ENCODE measurements around the gene ZNF774. TPM values are rescaled to one million over a fixed set of nuclear protein-coding genes. Genes with fewer than 3 reads are reported as not detected.
"Not testable (repeated sequence)": the region's sequence is repeated elsewhere in the genome, so short reads cannot be mapped to it uniquely, and the experiment has no call there.

Gene ZNF774
- polyA plus RNA-seq (2014; cell fraction: cytosol; rRNA removed) = 3.4 and 3.6 TPM in 2 replicates
- 1.3 and 7.0 TPM in 2 replicates for polyA plus RNA-seq (2014; cell fraction: nucleus; rRNA removed)

DNA sequence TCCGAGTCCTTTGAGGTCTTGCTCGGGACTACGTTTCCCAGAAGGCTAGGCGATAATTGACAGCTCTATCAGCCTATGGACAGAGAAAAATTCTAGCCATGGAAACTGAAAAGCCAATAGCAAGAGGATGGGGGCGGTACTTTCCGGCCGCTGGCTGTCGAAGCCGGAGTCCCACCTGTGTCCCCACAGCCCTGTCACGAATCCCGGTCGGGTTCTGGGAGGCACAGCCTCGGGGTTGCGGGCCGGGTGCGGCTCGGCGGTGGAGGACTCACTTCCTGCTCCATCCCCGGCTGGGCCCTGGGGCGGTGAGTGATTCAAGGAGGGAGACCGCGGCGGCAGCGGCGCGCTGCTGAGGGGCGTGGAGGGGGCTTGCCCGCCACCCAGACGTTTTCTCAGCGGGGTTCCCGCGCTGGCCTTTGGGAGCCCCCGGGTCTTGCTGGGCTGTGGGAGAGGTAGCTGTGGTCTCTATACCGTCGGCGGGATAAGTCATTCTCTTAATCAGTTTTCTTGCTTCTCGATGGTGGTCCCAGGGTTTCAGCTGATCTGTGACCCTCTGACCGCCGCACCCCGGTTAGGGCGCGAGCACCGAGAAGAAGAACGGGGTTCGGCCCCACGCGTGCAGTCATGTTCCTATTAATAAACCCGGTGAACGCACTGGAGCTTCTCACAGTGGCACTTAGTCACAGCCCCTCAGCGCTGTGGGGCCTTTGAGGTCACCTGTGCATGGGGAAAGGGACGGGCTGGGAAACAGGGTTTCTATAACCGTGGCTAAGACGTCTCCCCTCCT is at the start of gene ZNF774:
Gene ZNF774 (plus strand): TSS at position 178 of the 787 bp plus-strand sequence. CDS start 2,377 bp downstream, outside the sequence.
- peak; percentile 96 for DNase-seq (ENCODE audit: low spot score)

- DNase-seq (ENCODE audit: low spot score) = not testable (repeated sequence)
These were observed 46.7 kb upstream of the ZNF774 start for GRCh38 chr15:90305355-90305754.

DNA sequence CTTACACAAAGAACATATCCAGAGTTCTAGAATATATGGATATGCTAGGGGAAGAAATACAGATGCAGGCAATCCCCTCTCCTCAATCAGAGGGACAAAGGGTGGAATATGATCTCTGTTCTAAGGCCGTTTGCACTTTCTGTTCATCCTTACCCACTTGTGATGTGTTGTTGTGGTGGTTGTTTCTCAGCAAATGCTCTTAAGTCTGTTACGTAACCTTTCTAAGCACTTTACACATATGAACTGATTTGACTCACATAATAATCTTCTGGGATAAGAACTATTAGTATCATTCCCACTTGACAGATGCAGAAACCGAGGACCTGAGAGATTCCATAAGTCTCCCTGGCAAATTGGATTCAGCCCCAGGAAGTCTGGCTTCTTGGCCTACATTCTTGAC is 46.2 kb upstream of the ZNF774 start:
- DNase-seq (ENCODE audit: low spot score) = no peak

DNA sequence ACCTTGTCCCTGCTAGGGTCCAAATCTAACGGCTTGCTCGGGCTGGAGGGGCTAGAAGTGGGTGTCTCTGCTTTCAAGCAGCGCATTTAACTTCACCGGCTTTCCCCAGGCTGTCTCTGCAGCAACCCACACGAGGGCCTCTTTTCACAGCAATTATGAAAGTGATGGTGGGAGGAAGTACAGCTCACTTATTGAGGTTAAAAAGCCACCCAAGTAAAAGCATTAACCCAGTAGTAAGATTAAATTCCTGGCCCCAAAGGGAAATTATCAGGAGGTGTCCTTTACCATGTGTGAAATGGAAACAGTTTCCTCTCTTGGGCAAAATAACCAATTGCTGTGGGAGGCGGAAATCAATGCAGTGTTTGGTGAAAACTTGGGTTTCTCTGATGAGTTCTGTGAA is 45.5 kb upstream of the ZNF774 start:
- no peak for DNase-seq (ENCODE audit: low spot score)

DNA sequence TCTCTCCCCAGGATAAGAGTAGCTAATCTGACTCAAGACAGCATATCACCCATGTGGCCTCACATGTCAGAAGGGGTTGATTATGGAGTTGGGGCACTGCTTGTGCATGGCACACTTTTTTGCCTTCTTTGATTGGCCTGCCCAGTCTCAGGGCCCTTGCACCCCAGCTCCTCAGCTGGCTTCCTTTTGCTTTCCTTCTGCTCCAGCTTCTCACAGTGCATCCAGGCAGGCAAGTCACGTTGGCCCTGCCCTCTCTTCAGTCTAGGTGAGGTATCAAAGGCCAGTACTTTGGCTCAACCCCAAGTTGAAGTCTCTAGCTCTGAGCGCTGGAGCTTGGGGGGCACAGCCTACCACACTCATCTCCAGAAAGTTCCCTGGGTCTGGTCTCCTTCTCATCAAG is 44.4 kb upstream of the ZNF774 start:
- no peak for DNase-seq (ENCODE audit: low spot score)

GRCh38 chr15:90309020-90309419 is 43.1 kb upstream of the ZNF774 start:
- DNase-seq (ENCODE audit: low spot score) = no peak

DNA sequence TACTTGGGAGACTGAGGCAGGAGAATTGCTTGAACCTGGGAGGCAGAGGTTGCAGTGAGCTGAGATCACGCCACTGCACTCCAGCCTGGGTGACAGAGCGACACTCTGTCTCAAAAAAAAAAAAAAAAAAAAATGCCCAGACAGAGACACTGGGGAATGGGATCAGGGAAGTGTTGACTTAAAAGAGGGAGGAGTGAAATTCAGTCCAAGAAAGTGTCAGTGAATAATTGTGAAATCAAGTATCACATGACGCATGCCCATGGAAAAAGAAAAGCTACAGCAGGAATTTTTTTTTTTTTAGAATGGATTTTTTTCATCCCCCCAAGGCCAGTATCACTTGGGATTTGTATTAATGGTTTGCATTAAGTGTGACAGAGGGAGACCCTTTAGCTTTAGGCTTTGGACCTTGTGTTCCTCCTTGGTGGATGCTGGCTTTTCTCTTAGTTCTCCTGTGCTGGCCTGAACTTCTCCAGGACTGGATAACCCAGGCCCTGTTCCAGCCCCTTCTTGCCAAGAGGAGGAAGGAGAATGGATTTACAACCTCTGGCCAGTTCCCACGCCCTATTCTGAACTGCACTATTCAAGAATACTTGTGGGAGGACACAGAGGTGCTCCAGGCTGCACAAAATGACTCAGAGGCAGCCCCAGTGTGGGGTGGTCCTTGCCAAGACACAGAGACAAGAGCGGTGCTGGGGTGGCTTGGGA is 36.7 kb upstream of the ZNF774 start:
- DNase-seq (ENCODE audit: low spot score) = no peak

DNA sequence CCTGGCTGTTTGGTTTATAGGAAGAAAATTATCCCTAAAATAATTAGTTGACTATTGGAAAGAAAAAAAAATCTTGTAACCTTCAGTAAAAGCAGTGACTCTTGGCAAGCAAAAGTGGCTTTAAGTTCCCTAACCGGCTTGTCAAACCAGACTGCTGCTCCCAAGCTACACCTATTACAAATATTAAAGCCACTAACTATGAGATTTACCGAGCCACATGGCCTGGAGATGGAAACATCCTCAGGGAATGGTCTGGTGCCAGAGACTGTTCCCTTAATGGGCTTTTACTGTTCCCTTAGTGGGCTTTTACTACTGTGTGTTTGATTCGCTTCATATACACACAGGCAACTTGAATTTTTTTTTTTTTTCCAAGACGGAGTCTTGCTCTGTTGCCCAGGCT is 35.9 kb upstream of the ZNF774 start:
- DNase-seq (ENCODE audit: low spot score) = no peak

DNA sequence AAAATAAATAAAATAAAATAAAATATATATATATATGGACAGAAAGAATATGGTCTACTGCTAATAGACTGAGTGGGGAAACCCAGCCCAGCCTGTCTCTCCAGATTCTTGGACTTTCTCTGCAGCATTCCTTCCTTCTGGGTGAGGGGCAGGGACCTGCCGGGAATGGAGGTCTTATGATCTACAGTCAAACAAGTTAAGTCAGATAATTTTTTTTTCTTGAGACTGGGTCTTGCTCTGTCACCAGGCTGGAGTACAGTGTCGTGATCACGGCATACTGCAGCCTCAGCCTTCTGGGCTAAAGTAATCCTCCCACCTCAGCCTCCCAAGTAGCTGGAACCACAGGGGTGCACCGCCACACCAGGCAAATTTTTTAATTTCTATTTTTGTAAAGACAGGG is 33.5 kb upstream of the ZNF774 start:
- DNase-seq (ENCODE audit: low spot score) = no peak

DNA sequence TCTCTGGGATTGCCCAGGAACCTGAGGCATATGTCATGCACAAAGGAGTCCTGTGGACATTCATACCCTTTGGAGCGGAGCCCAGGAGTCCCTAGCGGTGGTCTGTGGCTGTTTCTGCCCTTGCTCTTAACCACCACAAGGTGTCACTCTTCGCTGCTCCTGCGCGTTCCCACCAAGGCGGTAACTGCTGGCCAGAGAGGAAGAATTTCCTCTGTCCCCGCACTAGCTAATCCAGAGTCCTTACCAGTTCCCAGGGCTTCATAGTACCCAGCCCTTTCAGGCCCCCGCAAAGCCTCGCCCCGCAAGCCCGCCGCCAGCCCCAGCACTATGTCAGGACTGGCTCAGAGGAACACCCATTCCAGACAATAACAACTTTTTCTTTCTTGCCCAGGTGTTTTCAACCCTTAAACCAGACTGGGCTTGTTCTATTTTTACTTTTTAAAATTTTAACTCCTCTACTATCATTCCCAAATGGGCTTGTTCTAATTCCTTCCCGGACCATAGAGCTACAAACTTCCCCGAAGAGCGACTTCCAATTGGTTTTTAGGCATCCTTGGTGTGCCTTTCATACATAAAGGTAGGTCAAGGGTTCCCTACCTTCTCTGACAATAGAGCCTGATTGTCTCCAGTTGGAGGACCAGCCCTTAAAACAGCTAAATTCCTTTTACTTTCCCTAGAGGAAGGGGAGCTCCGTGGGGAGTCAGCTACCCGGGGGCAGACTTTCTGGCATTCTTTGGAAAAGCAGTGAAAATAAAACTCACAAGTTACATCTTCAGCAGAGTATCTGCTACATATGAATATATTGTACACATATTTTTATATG is 31.8 kb upstream of the ZNF774 start:
- peak; percentile 87 for DNase-seq (ENCODE audit: low spot score)

DNA sequence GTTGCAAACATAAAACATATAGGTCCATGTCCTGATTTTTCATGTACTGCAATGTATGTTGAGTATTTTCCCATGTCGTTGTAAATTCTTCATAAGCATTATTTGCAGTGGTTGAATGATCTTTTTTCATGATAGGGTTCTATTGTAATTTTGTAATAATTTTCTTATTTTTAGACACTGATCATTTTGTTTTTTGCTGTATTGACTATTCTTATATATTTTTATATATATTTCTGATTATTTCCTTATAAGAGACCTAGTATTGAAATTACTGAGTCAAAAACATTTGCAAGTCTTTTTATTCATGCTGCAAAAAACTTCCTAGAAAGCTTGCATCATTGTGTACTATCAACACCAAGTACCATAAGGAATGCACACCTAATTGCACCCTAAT is 31.2 kb upstream of the ZNF774 start:
- no peak for DNase-seq (ENCODE audit: low spot score)

GRCh38 chr15:90322538-90322937 is 29.5 kb upstream of the ZNF774 start:
- no peak for DNase-seq (ENCODE audit: low spot score)

- no peak for DNase-seq (ENCODE audit: low spot score)
These were observed 26.4 kb upstream of the ZNF774 start for GRCh38 chr15:90325726-90326125.

DNA sequence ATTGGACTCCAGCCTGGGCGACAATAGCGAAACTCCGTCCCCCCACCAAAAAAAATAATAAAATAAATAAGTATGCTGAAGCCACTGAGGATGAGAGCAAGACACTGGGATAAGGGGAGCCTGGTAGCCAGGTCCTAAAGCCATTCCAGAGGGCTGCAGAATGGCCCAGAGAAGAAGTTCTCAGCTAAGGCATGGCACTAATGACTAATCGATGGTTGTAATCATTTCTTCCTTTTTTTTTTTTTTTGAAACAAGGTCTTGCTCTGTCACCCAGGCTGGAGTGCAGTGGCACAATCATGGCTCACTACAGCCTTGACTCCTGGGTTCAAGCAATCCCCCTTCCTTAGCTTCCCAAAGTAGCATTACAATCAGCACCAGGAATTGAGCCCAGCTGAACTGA is 25.6 kb upstream of the ZNF774 start:
- no peak for DNase-seq (ENCODE audit: low spot score)

- DNase-seq (ENCODE audit: low spot score) = no peak
These were observed 24.8 kb upstream of the ZNF774 start for GRCh38 chr15:90327311-90327710.

GRCh38 chr15:90334304-90334731 is 17.8 kb upstream of the ZNF774 start:
- no peak for DNase-seq (ENCODE audit: low spot score)

- DNase-seq (ENCODE audit: low spot score) = no peak
These were observed 15.4 kb upstream of the ZNF774 start for GRCh38 chr15:90336705-90337141.

DNA sequence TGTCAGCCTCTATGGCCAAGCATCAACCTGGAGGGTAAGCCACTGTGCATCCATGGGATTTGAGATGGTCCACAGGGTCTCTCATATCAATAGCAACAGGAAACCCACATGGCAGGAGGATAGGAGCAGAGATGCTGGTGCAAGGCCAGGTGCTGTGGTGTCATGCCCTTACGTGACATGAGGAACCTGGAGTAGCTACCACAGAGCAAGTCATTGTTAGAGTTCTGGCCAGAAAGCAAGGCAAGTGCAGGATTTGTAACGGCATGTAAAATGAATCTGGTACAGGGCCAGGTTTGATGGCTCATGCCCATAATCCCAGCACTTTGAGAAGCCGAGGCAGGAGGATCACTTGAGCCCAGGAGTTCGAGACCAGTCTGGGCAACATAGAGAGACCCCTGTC is 14.8 kb upstream of the ZNF774 start:
- DNase-seq (ENCODE audit: low spot score) = no peak

GRCh38 chr15:90338532-90338931 is 13.6 kb upstream of the ZNF774 start:
- DNase-seq (ENCODE audit: low spot score) = no peak

DNA sequence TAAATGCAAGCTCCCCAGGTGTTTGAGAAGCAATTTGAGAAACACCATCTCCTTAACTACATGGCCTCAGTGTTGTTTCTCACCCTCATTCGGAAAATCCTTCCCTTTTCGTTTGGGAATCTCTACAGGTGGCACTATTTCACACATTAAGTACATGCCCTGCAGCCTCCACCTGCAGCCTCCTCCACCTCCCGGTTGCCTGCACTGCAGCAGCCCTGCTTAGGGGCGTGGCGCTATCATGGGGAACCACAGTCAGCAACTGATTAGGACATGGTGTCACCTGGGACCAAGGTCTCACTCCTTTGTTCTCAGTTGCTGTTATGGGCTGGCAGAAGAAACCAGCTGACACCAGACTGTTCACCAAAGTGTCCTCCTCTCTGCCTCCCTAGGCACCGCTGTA is 11.7 kb upstream of the ZNF774 start:
- DNase-seq (ENCODE audit: low spot score) = no peak

GRCh38 chr15:90343302-90343790 is 8.7 kb upstream of the ZNF774 start:
- no peak for DNase-seq (ENCODE audit: low spot score)

- DNase-seq (ENCODE audit: low spot score) = no peak
These were observed 7.4 kb upstream of the ZNF774 start for GRCh38 chr15:90344662-90345061.

Data from SK-N-DZ (cell line).